ENCODE measurements around the gene NDUFB7.
"Not testable (repeated sequence)": the region's sequence is repeated elsewhere in the genome, so short reads cannot be mapped to it uniquely, and the experiment has no call there.

Gene NDUFB7

GRCh38 chr19:14571695-14572490, at the start of gene NDUFB7:
NDUFB7 (minus strand) TSS chr19:14572066; CDS start chr19:14572000, 66 bp downstream.
- Mint-ChIP-seq H3K4me3 (peak within 1 kb of the TSS; percentile 96), H3K9me3 (no peaks in the 10 kb centered on the region), H3K36me3 (peaks cover 12% of the 10 kb centered on the region), H3K27ac (peak within 1 kb of the TSS; percentile 87), H3K4me1 (peaks cover 51% of the 10 kb centered on the region), H3K27me3 (peaks cover 4% of the 10 kb centered on the region)
- CTCF ChIA-PET = interaction anchor here (0.9 to 7.2 kb wide), 4 partner anchors 15 to 115 kb away, joined by 3 to 170 read pairs (median 6); partner anchors contain the start of gene ZNF333
- DNase-seq = peak; percentile 92

GRCh38 chr19:14619404-14619803, 47.5 kb upstream of the NDUFB7 start:
- H3K27me3 Mint-ChIP-seq = no peaks in the 10 kb centered on the region
- no peak for DNase-seq
- H3K36me3 Mint-ChIP-seq = no peaks in the 10 kb centered on the region
- peaks cover 15% of the 10 kb centered on the region for H3K9me3 Mint-ChIP-seq
- no peaks in the 10 kb centered on the region for H3K4me1 Mint-ChIP-seq
- no peak overlapping the region for H3K27ac Mint-ChIP-seq
- CTCF ChIA-PET = no interaction called here
- H3K4me3 Mint-ChIP-seq = no peak overlapping the region

GRCh38 chr19:14616407-14616806, 44.5 kb upstream of the NDUFB7 start:
- Mint-ChIP-seq H3K4me3 (no peak overlapping the region), H3K27ac (no peak overlapping the region), H3K9me3 (peaks cover 15% of the 10 kb centered on the region), H3K27me3 (no peaks in the 10 kb centered on the region), H3K4me1 (no peaks in the 10 kb centered on the region), H3K36me3 (no peaks in the 10 kb centered on the region)
- CTCF ChIA-PET = no interaction called here
- DNase-seq = no peak

GRCh38 chr19:14615623-14616022, 43.8 kb upstream of the NDUFB7 start:
- CTCF ChIA-PET = no interaction called here
- no peaks in the 10 kb centered on the region for H3K4me1 Mint-ChIP-seq
- no peak for DNase-seq
- no peaks in the 10 kb centered on the region for H3K36me3 Mint-ChIP-seq
- H3K4me3 Mint-ChIP-seq = no peak overlapping the region
- no peaks in the 10 kb centered on the region for H3K27me3 Mint-ChIP-seq
- peaks cover 15% of the 10 kb centered on the region for H3K9me3 Mint-ChIP-seq
- H3K27ac Mint-ChIP-seq = no peak overlapping the region

GRCh38 chr19:14614099-14614412, 42.2 kb upstream of the NDUFB7 start:
- no peak overlapping the region for H3K27ac Mint-ChIP-seq
- H3K4me1 Mint-ChIP-seq = no peaks in the 10 kb centered on the region
- no peak for DNase-seq
- no peaks in the 10 kb centered on the region for H3K36me3 Mint-ChIP-seq
- CTCF ChIA-PET = no interaction called here
- H3K4me3 Mint-ChIP-seq = no peak overlapping the region
- peaks cover 6% of the 10 kb centered on the region for H3K9me3 Mint-ChIP-seq
- no peaks in the 10 kb centered on the region for H3K27me3 Mint-ChIP-seq

- H3K27ac Mint-ChIP-seq, H3K4me1 Mint-ChIP-seq, H3K27me3 Mint-ChIP-seq, H3K36me3 Mint-ChIP-seq, H3K4me3 Mint-ChIP-seq, CTCF ChIA-PET, DNase-seq, H3K9me3 Mint-ChIP-seq: not testable (repeated sequence)
Observed at GRCh38 chr19:14613399-14614098, 41.7 kb upstream of the NDUFB7 start.

GRCh38 chr19:14612657-14613056, 40.8 kb upstream of the NDUFB7 start:
- H3K9me3 Mint-ChIP-seq = peaks cover 2% of the 10 kb centered on the region
- no peak for DNase-seq
- H3K4me1 Mint-ChIP-seq = no peaks in the 10 kb centered on the region
- no peaks in the 10 kb centered on the region for H3K27me3 Mint-ChIP-seq
- CTCF ChIA-PET = no interaction called here
- H3K27ac Mint-ChIP-seq = no peak overlapping the region
- H3K4me3 Mint-ChIP-seq = no peak overlapping the region
- no peaks in the 10 kb centered on the region for H3K36me3 Mint-ChIP-seq

- H3K4me1 Mint-ChIP-seq, H3K4me3 Mint-ChIP-seq, H3K36me3 Mint-ChIP-seq, DNase-seq, H3K27ac Mint-ChIP-seq, H3K27me3 Mint-ChIP-seq, H3K9me3 Mint-ChIP-seq, CTCF ChIA-PET: not testable (repeated sequence)
Observed at GRCh38 chr19:14612242-14612641, 40.4 kb upstream of the NDUFB7 start.

GRCh38 chr19:14611051-14611450, 39.2 kb upstream of the NDUFB7 start:
- no peak for DNase-seq
- Mint-ChIP-seq H3K27ac (no peak overlapping the region), H3K9me3 (no peaks in the 10 kb centered on the region), H3K4me1 (no peaks in the 10 kb centered on the region), H3K36me3 (no peaks in the 10 kb centered on the region), H3K27me3 (no peaks in the 10 kb centered on the region), H3K4me3 (no peak overlapping the region)
- CTCF ChIA-PET = no interaction called here

GRCh38 chr19:14606627-14607026, 34.8 kb upstream of the NDUFB7 start:
- Mint-ChIP-seq H3K4me1 (peaks cover 3% of the 10 kb centered on the region), H3K27ac (no peak overlapping the region), H3K4me3 (no peak overlapping the region), H3K36me3 (no peaks in the 10 kb centered on the region), H3K27me3 (no peaks in the 10 kb centered on the region), H3K9me3 (no peaks in the 10 kb centered on the region)
- DNase-seq = no peak
- CTCF ChIA-PET = no interaction called here

- Mint-ChIP-seq H3K9me3 (no peaks in the 10 kb centered on the region), H3K4me3 (no peak overlapping the region), H3K27me3 (no peaks in the 10 kb centered on the region), H3K27ac (no peak overlapping the region), H3K36me3 (no peaks in the 10 kb centered on the region), H3K4me1 (peaks cover 3% of the 10 kb centered on the region)
- CTCF ChIA-PET = no interaction called here
- no peak for DNase-seq
Observed at GRCh38 chr19:14603990-14604387, 32.1 kb upstream of the NDUFB7 start.

GRCh38 chr19:14599548-14600147, 27.8 kb upstream of the NDUFB7 start:
- peaks cover 4% of the 10 kb centered on the region for H3K36me3 Mint-ChIP-seq
- H3K27ac Mint-ChIP-seq = peak overlapping the region; percentile 24
- H3K4me1 Mint-ChIP-seq = peaks cover 3% of the 10 kb centered on the region
- DNase-seq = no peak
- H3K27me3 Mint-ChIP-seq = peaks cover 6% of the 10 kb centered on the region
- no peak overlapping the region for H3K4me3 Mint-ChIP-seq
- H3K9me3 Mint-ChIP-seq = peaks cover 8% of the 10 kb centered on the region
- CTCF ChIA-PET = no interaction called here

GRCh38 chr19:14595558-14595957, 23.7 kb upstream of the NDUFB7 start:
- Mint-ChIP-seq H3K36me3 (peaks cover 4% of the 10 kb centered on the region), H3K4me1 (no peaks in the 10 kb centered on the region), H3K4me3 (no peak overlapping the region), H3K9me3 (peaks cover 8% of the 10 kb centered on the region), H3K27ac (no peak overlapping the region), H3K27me3 (peaks cover 6% of the 10 kb centered on the region)
- DNase-seq = no peak
- CTCF ChIA-PET = no interaction called here

- H3K36me3 Mint-ChIP-seq, H3K27me3 Mint-ChIP-seq, H3K27ac Mint-ChIP-seq, CTCF ChIA-PET, H3K9me3 Mint-ChIP-seq, H3K4me3 Mint-ChIP-seq, H3K4me1 Mint-ChIP-seq, DNase-seq: not testable (repeated sequence)
Observed at GRCh38 chr19:14589433-14589832, 17.6 kb upstream of the NDUFB7 start.

GRCh38 chr19:14585187-14585586, 13.3 kb upstream of the NDUFB7 start:
- H3K4me3 Mint-ChIP-seq, H3K36me3 Mint-ChIP-seq, H3K9me3 Mint-ChIP-seq, H3K27me3 Mint-ChIP-seq, DNase-seq, H3K4me1 Mint-ChIP-seq, H3K27ac Mint-ChIP-seq, CTCF ChIA-PET: not testable (repeated sequence)
